Tibial nerve (tissue), 4 donors: ENCODE data around the gene KRTAP2-3.

Source experiments
- EP300 ChIP-seq, 2 donors: sonication (generic); formaldehyde crosslinking; IDR thresholded peaks; one replicate each; pipeline ENCODE4 v1.6.1; 2017; ENCODE audit warnings: antibody characterized with exemption in 2 of 2, mild to moderate bottlenecking in 1 of 2
- POLR2A ChIP-seq, 2 donors: fragments of 450-650 bp; IDR thresholded peaks; one replicate each; pipeline ENCODE4 v1.6.1; 2017; ENCODE audit warnings: antibody characterized with exemption in 2 of 2, mild to moderate bottlenecking in 2 of 2, moderate library complexity in 2 of 2
- TF ChIP-seq, protein P1 (sequence below), 5 experiments: fragments of 200-600 bp in 3 of 5; fragments of 450-650 bp in 2 of 5; sonication (generic) in 3 of 5; IDR thresholded peaks; one replicate each; pipeline ENCODE4 v1.5.1; 2016 to 2019; ENCODE audit warnings: antibody characterized with exemption in 5 of 5, mild to moderate bottlenecking in 3 of 5, moderate library complexity in 2 of 5

DNA sequence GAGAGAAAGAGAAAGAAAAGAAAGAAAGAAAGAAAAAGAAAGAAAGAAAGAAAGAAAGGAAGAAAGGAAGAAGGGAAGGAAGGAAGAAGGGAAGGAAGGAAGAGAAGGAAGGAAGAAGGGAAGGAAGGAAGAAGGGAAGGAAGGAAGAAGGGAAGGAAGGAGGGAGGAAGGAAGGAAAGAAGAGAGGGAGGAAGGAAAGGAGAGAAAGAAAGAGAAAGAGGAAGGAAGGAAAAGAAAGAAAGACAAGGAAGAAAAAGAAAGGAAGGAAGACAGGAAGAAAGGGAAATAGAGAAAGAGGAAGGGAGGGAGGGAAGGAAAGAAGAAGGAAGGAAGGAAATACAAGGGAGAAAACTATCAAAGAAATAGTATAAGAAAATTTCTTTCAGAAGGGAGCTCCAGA lies 16.9 kb upstream of the KRTAP2-3 start:
- TF ChIP-seq, protein P1, sequence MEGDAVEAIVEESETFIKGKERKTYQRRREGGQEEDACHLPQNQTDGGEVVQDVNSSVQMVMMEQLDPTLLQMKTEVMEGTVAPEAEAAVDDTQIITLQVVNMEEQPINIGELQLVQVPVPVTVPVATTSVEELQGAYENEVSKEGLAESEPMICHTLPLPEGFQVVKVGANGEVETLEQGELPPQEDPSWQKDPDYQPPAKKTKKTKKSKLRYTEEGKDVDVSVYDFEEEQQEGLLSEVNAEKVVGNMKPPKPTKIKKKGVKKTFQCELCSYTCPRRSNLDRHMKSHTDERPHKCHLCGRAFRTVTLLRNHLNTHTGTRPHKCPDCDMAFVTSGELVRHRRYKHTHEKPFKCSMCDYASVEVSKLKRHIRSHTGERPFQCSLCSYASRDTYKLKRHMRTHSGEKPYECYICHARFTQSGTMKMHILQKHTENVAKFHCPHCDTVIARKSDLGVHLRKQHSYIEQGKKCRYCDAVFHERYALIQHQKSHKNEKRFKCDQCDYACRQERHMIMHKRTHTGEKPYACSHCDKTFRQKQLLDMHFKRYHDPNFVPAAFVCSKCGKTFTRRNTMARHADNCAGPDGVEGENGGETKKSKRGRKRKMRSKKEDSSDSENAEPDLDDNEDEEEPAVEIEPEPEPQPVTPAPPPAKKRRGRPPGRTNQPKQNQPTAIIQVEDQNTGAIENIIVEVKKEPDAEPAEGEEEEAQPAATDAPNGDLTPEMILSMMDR (IDR thresholded peaks at IDR 0.05): no peak
- TF ChIP-seq EP300 (IDR thresholded peaks at IDR 0.05) (no peak), POLR2A (IDR thresholded peaks at IDR 0.05) (no peak)
